ENCODE measurements around the gene PLAGL1.

The PLAGL1 gene

GRCh38 chr6:143964674-143965081 is 43.4 kb downstream of the PLAGL1 start:
- H3K27me3 Mint-ChIP-seq (ENCODE audit: low read depth), result no peaks in the 10 kb centered on the region
- H3K36me3 Mint-ChIP-seq (ENCODE audit: low read depth), result no peaks in the 10 kb centered on the region
- H3K27ac Mint-ChIP-seq, result no peak overlapping the region

GRCh38 chr6:143963158-143963919 is 44.7 kb downstream of the PLAGL1 start:
- Mint-ChIP-seq H3K4me3 (no peak overlapping the region), H3K9me3 (no peaks in the 10 kb centered on the region), H3K27me3 (ENCODE audit: low read depth) (no peaks in the 10 kb centered on the region), H3K36me3 (ENCODE audit: low read depth) (no peaks in the 10 kb centered on the region), H3K27ac (no peak overlapping the region), H3K4me1 (ENCODE audit: low read depth) (no peaks in the 10 kb centered on the region)

More at GRCh38 chr6:143964674-143965081, 43.4 kb downstream of the PLAGL1 start:
- no peaks in the 10 kb centered on the region for H3K9me3 Mint-ChIP-seq
- no peak overlapping the region for H3K4me3 Mint-ChIP-seq
- no peaks in the 10 kb centered on the region for H3K4me1 Mint-ChIP-seq (ENCODE audit: low read depth)

DNA sequence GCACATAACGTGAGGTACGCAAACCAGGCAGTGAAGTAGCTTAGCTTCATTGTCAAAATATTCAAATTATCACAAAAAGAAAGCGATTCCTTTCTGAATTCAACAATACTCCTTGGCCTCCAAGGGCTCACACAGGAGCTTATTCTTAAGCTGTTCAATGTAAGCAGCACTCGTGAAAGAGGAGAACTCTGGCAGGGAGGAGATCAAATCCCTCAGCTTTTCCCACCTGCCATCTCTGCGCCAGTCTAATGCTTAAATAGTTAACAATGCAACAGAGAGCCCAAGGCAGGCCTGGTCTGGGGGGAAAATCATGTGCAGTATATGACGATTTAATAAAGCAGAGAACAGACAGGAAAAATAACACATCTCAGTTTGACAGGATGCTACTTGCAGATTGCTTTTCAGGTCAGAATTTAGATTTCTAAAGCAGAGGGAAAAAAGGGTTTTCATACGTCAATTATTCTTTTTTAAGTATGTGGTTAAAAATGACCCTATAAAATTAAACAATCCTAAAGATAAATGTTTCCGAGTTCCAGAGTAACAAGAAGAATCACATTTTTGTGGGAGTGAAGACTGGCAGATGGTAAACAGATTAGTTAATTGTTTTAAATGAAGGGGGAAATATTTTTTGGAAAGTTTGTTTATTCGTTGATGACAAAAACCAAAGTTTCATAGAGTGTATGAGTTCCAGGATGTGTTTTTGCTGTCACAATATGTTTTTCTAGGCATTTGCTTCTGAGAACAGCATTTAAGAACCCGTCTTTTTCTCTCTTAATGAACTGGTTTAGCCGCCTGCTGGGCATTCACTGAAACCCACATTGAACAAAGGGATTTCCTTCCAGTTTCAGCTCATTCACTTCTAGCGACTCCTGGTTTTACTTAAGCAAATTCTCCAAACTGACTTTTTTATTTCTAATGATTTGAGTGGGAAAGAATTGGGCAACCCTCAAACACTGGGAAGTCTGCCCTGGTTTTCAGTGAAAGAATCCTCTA is 45.9 kb downstream of the PLAGL1 start:
- Mint-ChIP-seq H3K4me3 (no peak overlapping the region), H3K27ac (no peak overlapping the region), H3K27me3 (ENCODE audit: low read depth) (no peaks in the 10 kb centered on the region), H3K9me3 (no peaks in the 10 kb centered on the region), H3K4me1 (ENCODE audit: low read depth) (no peaks in the 10 kb centered on the region), H3K36me3 (ENCODE audit: low read depth) (no peaks in the 10 kb centered on the region)

- no peaks in the 10 kb centered on the region for H3K36me3 Mint-ChIP-seq (ENCODE audit: low read depth)
- no peak overlapping the region for H3K4me3 Mint-ChIP-seq
- no peak overlapping the region for H3K27ac Mint-ChIP-seq
- H3K27me3 Mint-ChIP-seq (ENCODE audit: low read depth), result no peaks in the 10 kb centered on the region
- no peaks in the 10 kb centered on the region for H3K9me3 Mint-ChIP-seq
- no peaks in the 10 kb centered on the region for H3K4me1 Mint-ChIP-seq (ENCODE audit: low read depth)
Observed at GRCh38 chr6:143961066-143961465, 47.0 kb downstream of the PLAGL1 start.

DNA sequence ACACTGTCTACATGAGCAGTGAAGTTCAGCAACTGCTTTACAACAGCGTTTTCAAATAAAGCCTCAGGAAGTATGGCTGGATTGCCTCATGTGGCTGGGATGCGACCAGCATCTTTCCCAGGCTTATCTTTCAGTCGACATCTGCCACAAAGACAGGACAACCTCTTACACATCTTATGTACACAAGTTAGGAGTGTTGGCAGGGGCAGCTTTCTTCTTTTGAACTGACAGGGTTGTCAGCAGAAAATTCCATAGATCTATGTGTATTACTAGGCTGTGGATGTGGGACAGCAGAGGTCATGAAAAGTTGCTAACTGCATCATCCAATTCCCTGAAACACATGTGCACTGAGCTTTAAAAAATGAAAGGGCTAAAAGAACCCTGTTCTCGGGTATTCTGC is 48.1 kb downstream of the PLAGL1 start:
- H3K9me3 Mint-ChIP-seq, result no peaks in the 10 kb centered on the region

DNA sequence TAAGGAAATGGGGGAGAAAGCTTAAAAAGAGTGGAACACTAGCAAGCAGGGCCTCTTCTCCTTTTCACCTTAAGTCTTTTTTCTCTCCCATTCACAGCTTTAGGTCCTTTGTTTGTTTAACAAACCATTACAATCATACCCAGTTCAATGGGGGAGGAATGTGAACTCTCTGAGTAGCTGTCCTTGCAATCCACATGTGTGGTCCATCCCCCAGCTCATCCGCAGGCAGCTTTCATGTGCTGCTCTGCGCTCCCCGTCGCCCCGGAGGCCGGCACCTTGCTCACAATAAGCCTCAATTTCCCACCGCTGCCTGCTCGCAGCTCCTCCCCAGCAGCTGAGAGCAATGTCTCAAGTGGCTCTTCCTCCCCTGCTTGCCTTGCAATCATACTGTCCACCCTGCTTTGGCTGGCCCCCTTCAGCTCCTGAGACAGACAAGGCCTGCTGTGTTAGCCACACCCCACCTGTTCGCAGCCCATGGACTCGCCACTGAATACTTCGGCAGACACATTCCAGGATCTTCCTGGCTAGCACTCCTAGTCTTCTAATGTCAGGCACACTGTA is 49.1 kb downstream of the PLAGL1 start:
- Mint-ChIP-seq H3K27ac (no peak overlapping the region), H3K9me3 (no peaks in the 10 kb centered on the region), H3K4me3 (no peak overlapping the region), H3K36me3 (ENCODE audit: low read depth) (no peaks in the 10 kb centered on the region), H3K4me1 (ENCODE audit: low read depth) (no peaks in the 10 kb centered on the region), H3K27me3 (ENCODE audit: low read depth) (no peaks in the 10 kb centered on the region)

More for the DNA sequence above, 48.1 kb downstream of the PLAGL1 start:
- H3K27ac Mint-ChIP-seq, result no peak overlapping the region
- H3K27me3 Mint-ChIP-seq (ENCODE audit: low read depth), result no peaks in the 10 kb centered on the region
- H3K4me1 Mint-ChIP-seq (ENCODE audit: low read depth), result no peaks in the 10 kb centered on the region
- H3K36me3 Mint-ChIP-seq (ENCODE audit: low read depth), result no peaks in the 10 kb centered on the region
- H3K4me3 Mint-ChIP-seq, result no peak overlapping the region

GRCh38 chr6:143957679-143958274 is 50.3 kb downstream of the PLAGL1 start:
- Mint-ChIP-seq H3K27me3 (ENCODE audit: low read depth) (no peaks in the 10 kb centered on the region), H3K27ac (no peak overlapping the region), H3K4me3 (no peak overlapping the region), H3K9me3 (no peaks in the 10 kb centered on the region), H3K36me3 (ENCODE audit: low read depth) (no peaks in the 10 kb centered on the region), H3K4me1 (ENCODE audit: low read depth) (no peaks in the 10 kb centered on the region)

DNA sequence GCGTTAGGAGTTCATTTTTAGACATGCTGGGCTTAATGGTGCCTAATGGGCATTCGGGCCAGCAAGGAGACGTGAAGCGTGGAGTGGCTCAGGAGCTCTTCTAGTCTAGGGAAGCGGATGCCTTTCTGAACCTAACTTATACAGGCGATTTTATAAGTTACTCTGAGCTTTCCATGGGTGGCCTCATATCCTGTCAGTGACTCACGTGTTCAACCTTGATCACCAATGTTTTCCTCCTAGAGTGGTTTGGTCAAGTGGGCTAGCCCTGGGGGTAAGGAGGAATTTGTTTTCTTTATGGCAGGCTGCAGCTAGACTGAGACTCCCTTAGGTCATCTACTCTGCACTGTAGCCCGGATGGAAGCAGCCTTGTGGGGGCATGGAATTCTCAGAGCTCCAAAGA is 52.1 kb downstream of the PLAGL1 start:
- Mint-ChIP-seq H3K4me1 (ENCODE audit: low read depth) (no peaks in the 10 kb centered on the region), H3K27me3 (ENCODE audit: low read depth) (no peaks in the 10 kb centered on the region), H3K4me3 (no peak overlapping the region), H3K27ac (no peak overlapping the region), H3K9me3 (no peaks in the 10 kb centered on the region), H3K36me3 (ENCODE audit: low read depth) (no peaks in the 10 kb centered on the region)

- Mint-ChIP-seq H3K9me3 (no peaks in the 10 kb centered on the region), H3K4me1 (ENCODE audit: low read depth) (no peaks in the 10 kb centered on the region), H3K27me3 (ENCODE audit: low read depth) (no peaks in the 10 kb centered on the region), H3K36me3 (ENCODE audit: low read depth) (no peaks in the 10 kb centered on the region), H3K27ac (no peak overlapping the region), H3K4me3 (no peak overlapping the region)
Observed at GRCh38 chr6:143953922-143954321, 54.1 kb downstream of the PLAGL1 start.

- Mint-ChIP-seq H3K27ac (no peak overlapping the region), H3K27me3 (ENCODE audit: low read depth) (no peaks in the 10 kb centered on the region), H3K36me3 (ENCODE audit: low read depth) (no peaks in the 10 kb centered on the region), H3K4me3 (no peak overlapping the region), H3K9me3 (no peaks in the 10 kb centered on the region), H3K4me1 (ENCODE audit: low read depth) (no peaks in the 10 kb centered on the region)
Observed at GRCh38 chr6:143952947-143953701, 54.9 kb downstream of the PLAGL1 start.

GRCh38 chr6:143952060-143952778 is 55.8 kb downstream of the PLAGL1 start:
- Mint-ChIP-seq H3K4me3 (no peak overlapping the region), H3K9me3 (no peaks in the 10 kb centered on the region), H3K27me3 (ENCODE audit: low read depth) (no peaks in the 10 kb centered on the region), H3K36me3 (ENCODE audit: low read depth) (no peaks in the 10 kb centered on the region), H3K27ac (no peak overlapping the region), H3K4me1 (ENCODE audit: low read depth) (no peaks in the 10 kb centered on the region)

DNA sequence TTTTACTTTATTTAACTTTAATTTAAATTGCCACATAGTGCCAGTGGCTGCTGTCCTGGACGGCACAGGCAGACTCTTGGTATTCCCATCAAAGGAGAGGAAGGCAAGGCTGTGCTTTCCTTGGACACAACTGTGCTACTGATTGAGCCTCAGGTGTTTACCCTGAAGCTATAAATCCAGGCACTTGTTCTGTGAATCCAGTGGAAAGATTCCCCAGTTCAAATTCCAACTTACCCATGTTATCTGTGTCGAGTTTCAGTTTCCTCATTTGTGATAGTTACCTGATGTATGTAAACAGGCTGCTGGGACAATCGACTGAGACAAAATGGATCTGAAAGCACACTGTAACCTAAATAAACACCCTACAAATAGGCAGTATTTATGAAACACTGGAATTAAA is 57.2 kb downstream of the PLAGL1 start:
- Mint-ChIP-seq H3K4me3 (no peak overlapping the region), H3K27ac (no peak overlapping the region), H3K36me3 (ENCODE audit: low read depth) (no peaks in the 10 kb centered on the region), H3K27me3 (ENCODE audit: low read depth) (no peaks in the 10 kb centered on the region), H3K9me3 (no peaks in the 10 kb centered on the region), H3K4me1 (ENCODE audit: low read depth) (no peaks in the 10 kb centered on the region)

DNA sequence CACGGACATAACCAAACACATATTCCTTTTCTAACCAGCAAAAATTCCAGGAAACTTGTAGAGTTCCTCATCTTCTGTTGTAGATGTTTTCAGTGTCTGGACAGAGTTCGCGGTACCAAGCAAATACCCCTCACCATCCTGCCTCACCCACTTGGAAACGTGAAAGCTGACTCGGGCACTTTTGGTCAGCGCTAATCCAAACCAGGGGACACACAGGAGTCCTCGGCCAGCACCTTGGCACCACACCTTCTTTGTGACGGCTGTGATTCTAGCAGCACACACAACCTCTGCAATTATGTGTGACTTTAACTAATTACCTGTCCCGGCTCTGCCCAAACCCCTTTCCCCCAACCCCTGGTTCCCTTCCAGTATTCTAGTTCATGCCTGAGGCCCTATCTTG is 58.1 kb downstream of the PLAGL1 start:
- Mint-ChIP-seq H3K27me3 (ENCODE audit: low read depth) (no peaks in the 10 kb centered on the region), H3K4me3 (no peak overlapping the region), H3K9me3 (no peaks in the 10 kb centered on the region), H3K36me3 (ENCODE audit: low read depth) (no peaks in the 10 kb centered on the region), H3K4me1 (ENCODE audit: low read depth) (no peaks in the 10 kb centered on the region), H3K27ac (no peak overlapping the region)
